HepG2 (cell line): ENCODE results near the gene HS2ST1. TPM values are rescaled to one million over a fixed set of nuclear protein-coding genes. Genes with fewer than 3 reads are reported as not detected.

Experiments
- ASH2L ChIP-seq: fragments of 300-600, 200-600 bp; sonication (generic); IDR thresholded peaks from 2 replicates; pipeline ENCODE4 v1.7.0; 2017; ENCODE audit warnings: low read depth, mild to moderate bottlenecking, moderate library complexity, mixed read lengths, low read length; ENCODE audit not compliant: insufficient read length
- DDIT3 ChIP-seq: sonication (generic); formaldehyde crosslinking; IDR thresholded peaks from 2 replicates; pipeline ENCODE4 v1.4.0; 2020; ENCODE audit warnings: mild to moderate bottlenecking, missing genetic modification reagents
- DMAP1 ChIP-seq: IDR thresholded peaks from 2 replicates; pipeline ENCODE4 v1.6.1; 2016
- GATAD1 ChIP-seq: IDR thresholded peaks from 2 replicates; pipeline ENCODE4 v1.6.1; 2016; ENCODE audit warnings: missing genetic modification reagents, missing compliant biosample characterization
- HMGXB4 ChIP-seq, 2 experiments: sonication (generic) in 1 of 2; formaldehyde crosslinking in 1 of 2; IDR thresholded peaks; 2 replicates each; pipeline versions ENCODE4 v1.4.0 to v1.6.1; 2018 to 2020; ENCODE audit warnings: missing genetic modification reagents in 2 of 2, borderline replicate concordance in 1 of 2, low read depth in 1 of 2, mild to moderate bottlenecking in 1 of 2, missing biosample characterization in 1 of 2
- MXD3 ChIP-seq: IDR thresholded peaks from 2 replicates; pipeline ENCODE4 v1.6.1; 2016; ENCODE audit warnings: mild to moderate bottlenecking, missing biosample characterization, missing genetic modification reagents
- NFRKB ChIP-seq: fragments of 450-650 bp; IDR thresholded peaks from 2 replicates; pipeline ENCODE4 v1.6.1; 2017
- ZBTB26 ChIP-seq: IDR thresholded peaks from 2 replicates; pipeline ENCODE4 v1.6.1; 2016; ENCODE audit warnings: missing compliant biosample characterization, missing genetic modification reagents, borderline replicate concordance
- ZBTB44 ChIP-seq: sonication (generic); formaldehyde crosslinking; IDR thresholded peaks from 2 replicates; pipeline ENCODE4 v1.4.0; 2020; ENCODE audit warnings: missing genetic modification reagents
- ZNF234 ChIP-seq: sonication (generic); formaldehyde crosslinking; conservative IDR thresholded peaks from 2 replicates; pipeline ENCODE4 v1.5.1; 2020; ENCODE audit warnings: mild to moderate bottlenecking, missing genetic modification reagents
- ZNF383 ChIP-seq: sonication (generic); formaldehyde crosslinking; IDR thresholded peaks from 2 replicates; pipeline ENCODE4 v1.4.0; 2020; ENCODE audit warnings: missing genetic modification reagents, mild to moderate bottlenecking, borderline replicate concordance
- ZNF598 ChIP-seq: sonication (generic); formaldehyde crosslinking; IDR thresholded peaks from 2 replicates; pipeline ENCODE4 v1.5.1; 2020; ENCODE audit warnings: mild to moderate bottlenecking, missing genetic modification reagents, borderline replicate concordance
- ZNF619 ChIP-seq: sonication (generic); formaldehyde crosslinking; IDR thresholded peaks from 2 replicates; pipeline ENCODE4 v1.4.0; 2020; ENCODE audit warnings: mild to moderate bottlenecking, missing genetic modification reagents
- ZNF7 ChIP-seq: IDR thresholded peaks from 2 replicates; pipeline ENCODE4 v1.6.1; 2016; ENCODE audit warnings: missing biosample characterization, missing genetic modification reagents
- ZNF710 ChIP-seq: sonication (generic); formaldehyde crosslinking; IDR thresholded peaks from 2 replicates; pipeline ENCODE4 v1.5.0; 2020; ENCODE audit warnings: mild to moderate bottlenecking, missing genetic modification reagents, borderline replicate concordance
- polyA plus RNA-seq, 8 experiments: library from polyadenylated mRNA; depleted of rRNA in 3 of 8; stranded (reverse) in 7 of 8; unstranded in 1 of 8; fragments of >200 nt; fragmentation: Illumina TruSeq in 4 of 8; extraction: Trizol in 4 of 8; gene quantifications; 2 replicates each; pipeline versions ENCODE4 v1.2.1 to v1.2.3, GENCODE V29; 2011 to 2016; ENCODE audit warnings: low read depth in 4 of 8, missing spikeins in 1 of 8, mixed read lengths in 1 of 8; ENCODE audit not compliant: insufficient read depth in 1 of 8
- total RNA-seq, 5 experiments: library from RNA; depleted of rRNA; stranded (reverse); fragments of >200 nt; fragmentation: Illumina TruSeq; extraction: Trizol; gene quantifications; 2 replicates each; pipeline ENCODE4 v1.2.3, GENCODE V29; 2016; ENCODE audit warnings: low read depth in 1 of 5
- TF ChIP-seq, protein P1 (sequence below): sonication (generic); formaldehyde crosslinking; IDR thresholded peaks from 2 replicates; pipeline ENCODE4 v1.4.0; 2020; ENCODE audit warnings: missing genetic modification reagents, borderline replicate concordance
- TF ChIP-seq, protein P2 (sequence below): sonication (generic); formaldehyde crosslinking; conservative IDR thresholded peaks from 2 replicates; pipeline ENCODE4 v1.8.0; 2022; ENCODE audit warnings: low read depth, missing genetic modification reagents

HS2ST1 gene
- total and polyA plus RNA-seq, 2 of the 13 experiments (the other 11 are each of a cell fraction or from before 2014, with no cell fraction given) = 22.1 to 58.7 TPM

GRCh38 chr1:86913896-86914600 is 387 bp upstream of the HS2ST1 start, which contains the start of gene SELENOF (continued):
- no peak for TF ChIP-seq ZBTB44 (CRISPR knock-in tag)
- TF ChIP-seq ZNF619 (CRISPR knock-in tag) = 0 out of 2 replicates have a peak, but pooled peaks have one; percentile 26
- peak; percentile 87; the same call in 1 of the 2 replicates for TF ChIP-seq ZNF598
- TF ChIP-seq HMGXB4 (CRISPR knock-in tag; IDR thresholded peaks at IDR 0.05; ENCODE audit: borderline replicate concordance in 1 of 2, low read depth in 1 of 2) = peak; percentile 19 to 58; a peak in 2 of 4 replicates
- no peak for TF ChIP-seq ZNF383 (CRISPR knock-in tag)
- no peak for TF ChIP-seq DDIT3
- TF ChIP-seq GATAD1 = peak; percentile 87
- TF ChIP-seq, protein P1, sequence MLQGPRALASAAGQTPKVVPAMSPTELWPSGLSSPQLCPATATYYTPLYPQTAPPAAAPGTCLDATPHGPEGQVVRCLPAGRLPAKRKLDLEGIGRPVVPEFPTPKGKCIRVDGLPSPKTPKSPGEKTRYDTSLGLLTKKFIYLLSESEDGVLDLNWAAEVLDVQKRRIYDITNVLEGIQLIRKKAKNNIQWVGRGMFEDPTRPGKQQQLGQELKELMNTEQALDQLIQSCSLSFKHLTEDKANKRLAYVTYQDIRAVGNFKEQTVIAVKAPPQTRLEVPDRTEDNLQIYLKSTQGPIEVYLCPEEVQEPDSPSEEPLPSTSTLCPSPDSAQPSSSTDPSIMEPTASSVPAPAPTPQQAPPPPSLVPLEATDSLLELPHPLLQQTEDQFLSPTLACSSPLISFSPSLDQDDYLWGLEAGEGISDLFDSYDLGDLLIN (CRISPR knock-in tag) = no peak
- TF ChIP-seq, protein P2, sequence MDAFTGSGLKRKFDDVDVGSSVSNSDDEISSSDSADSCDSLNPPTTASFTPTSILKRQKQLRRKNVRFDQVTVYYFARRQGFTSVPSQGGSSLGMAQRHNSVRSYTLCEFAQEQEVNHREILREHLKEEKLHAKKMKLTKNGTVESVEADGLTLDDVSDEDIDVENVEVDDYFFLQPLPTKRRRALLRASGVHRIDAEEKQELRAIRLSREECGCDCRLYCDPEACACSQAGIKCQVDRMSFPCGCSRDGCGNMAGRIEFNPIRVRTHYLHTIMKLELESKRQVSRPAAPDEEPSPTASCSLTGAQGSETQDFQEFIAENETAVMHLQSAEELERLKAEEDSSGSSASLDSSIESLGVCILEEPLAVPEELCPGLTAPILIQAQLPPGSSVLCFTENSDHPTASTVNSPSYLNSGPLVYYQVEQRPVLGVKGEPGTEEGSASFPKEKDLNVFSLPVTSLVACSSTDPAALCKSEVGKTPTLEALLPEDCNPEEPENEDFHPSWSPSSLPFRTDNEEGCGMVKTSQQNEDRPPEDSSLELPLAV (CRISPR knock-in tag) = no peak
- TF ChIP-seq MXD3 (CRISPR knock-in tag) = no peak
- no peak for TF ChIP-seq ZNF234 (CRISPR knock-in tag)
- TF ChIP-seq ZBTB26 = no peak; the same call in 1 of the 2 replicates
- TF ChIP-seq NFRKB = no peak
- peak; percentile 91 for TF ChIP-seq ASH2L
- 0 out of 2 replicates have a peak, but pooled peaks have one; percentile 28 for TF ChIP-seq ZNF710 (CRISPR knock-in tag)
- TF ChIP-seq DMAP1 = peak; percentile 73; the same call in 1 of the 2 replicates
- TF ChIP-seq ZNF7 (CRISPR knock-in tag) = no peak
